ENCODE measurements around the gene DHRS9. TPM values are rescaled to one million over a fixed set of nuclear protein-coding genes. Genes with fewer than 3 reads are reported as not detected.

DHRS9 gene
- total RNA-seq, 4 donors from 2014 or later, result 4.3 to 130 (median 18.8) TPM

DNA sequence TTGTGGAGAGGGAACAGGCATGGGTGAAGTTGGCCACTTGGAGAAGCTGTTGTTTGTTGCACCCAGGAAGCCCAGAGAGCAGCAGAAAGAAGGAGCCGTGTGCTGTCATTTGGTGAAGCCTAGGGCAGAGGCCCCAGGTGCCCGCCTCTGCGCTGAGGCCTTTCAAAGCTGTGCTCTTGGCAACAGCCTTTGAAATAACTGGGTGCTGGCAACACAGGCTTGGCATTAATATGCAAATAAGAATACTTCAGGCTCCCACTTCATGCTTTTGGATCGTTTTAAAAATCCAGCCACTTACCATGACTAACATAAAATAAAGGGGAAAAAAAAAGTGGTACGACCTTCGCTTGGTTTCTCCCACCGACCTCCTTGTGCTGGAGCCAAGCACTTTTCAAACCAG is 41.1 kb downstream of the DHRS9 start:
- TF ChIP-seq, protein P1, sequence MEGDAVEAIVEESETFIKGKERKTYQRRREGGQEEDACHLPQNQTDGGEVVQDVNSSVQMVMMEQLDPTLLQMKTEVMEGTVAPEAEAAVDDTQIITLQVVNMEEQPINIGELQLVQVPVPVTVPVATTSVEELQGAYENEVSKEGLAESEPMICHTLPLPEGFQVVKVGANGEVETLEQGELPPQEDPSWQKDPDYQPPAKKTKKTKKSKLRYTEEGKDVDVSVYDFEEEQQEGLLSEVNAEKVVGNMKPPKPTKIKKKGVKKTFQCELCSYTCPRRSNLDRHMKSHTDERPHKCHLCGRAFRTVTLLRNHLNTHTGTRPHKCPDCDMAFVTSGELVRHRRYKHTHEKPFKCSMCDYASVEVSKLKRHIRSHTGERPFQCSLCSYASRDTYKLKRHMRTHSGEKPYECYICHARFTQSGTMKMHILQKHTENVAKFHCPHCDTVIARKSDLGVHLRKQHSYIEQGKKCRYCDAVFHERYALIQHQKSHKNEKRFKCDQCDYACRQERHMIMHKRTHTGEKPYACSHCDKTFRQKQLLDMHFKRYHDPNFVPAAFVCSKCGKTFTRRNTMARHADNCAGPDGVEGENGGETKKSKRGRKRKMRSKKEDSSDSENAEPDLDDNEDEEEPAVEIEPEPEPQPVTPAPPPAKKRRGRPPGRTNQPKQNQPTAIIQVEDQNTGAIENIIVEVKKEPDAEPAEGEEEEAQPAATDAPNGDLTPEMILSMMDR (IDR thresholded peaks at IDR 0.05; ENCODE audit: low read depth), result no peak

DNA sequence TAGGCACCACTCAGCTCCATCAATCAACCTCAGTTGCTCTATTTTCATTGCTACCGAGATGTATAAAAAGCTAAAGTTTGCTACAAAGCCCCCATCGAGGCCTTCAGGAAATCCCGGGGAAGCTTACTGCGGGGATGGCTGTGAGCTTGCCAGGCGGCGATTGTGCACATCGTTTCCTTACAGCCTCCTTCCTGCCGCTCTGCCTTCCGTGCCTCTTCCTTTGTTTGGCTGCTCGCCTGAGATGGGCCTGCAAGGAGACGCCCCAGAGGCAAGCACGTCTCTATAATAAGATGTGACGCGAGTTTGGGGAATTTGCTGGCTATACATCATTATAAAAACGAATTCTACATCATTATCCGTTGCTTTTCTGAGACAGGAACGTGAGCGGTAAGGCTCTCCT is 41.6 kb downstream of the DHRS9 start:
- TF ChIP-seq, protein P1 (IDR thresholded peaks at IDR 0.05; ENCODE audit: low read depth), result no peak

DNA sequence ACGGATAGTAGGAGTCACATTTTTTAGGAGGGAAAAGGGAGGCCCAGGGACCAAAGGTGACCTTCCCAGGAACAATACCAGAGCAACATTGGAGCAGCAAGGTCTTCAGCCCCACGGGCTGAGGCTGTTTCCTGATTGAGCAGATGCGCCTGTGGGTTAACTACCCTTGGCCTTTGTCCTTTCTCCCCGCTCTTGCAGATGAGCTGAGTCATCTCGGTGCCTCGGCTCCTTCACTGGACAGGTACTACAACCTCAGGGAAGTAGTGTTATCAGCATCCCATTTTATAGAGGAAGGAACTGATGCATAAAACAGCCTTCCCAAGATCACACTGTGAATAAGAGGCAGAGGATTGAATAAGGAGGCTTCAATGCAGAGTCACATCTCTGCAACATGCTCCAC is 43.5 kb downstream of the DHRS9 start:
- TF ChIP-seq, protein P1 (IDR thresholded peaks at IDR 0.05; ENCODE audit: low read depth), result no peak

DNA sequence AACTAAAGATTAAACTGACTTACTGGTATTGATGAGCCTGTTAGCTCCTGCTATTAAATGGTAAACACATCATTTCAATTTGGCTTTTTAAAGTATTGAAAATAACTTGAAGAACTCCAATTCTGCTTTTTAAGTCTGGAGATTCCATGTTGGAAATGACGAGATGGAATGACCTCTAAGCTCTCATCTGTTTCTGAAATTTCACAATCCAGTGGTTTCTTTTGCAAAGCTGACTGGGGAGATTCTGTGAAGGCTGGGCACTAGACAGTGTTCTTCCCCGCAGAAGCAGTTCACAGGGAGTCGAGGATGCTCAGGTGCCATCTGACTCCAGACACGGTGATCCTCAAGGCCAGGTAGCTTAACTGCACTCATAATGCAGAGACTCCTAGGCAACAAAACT is 44.7 kb downstream of the DHRS9 start:
- TF ChIP-seq, protein P1 (IDR thresholded peaks at IDR 0.05; ENCODE audit: low read depth), result no peak

DNA sequence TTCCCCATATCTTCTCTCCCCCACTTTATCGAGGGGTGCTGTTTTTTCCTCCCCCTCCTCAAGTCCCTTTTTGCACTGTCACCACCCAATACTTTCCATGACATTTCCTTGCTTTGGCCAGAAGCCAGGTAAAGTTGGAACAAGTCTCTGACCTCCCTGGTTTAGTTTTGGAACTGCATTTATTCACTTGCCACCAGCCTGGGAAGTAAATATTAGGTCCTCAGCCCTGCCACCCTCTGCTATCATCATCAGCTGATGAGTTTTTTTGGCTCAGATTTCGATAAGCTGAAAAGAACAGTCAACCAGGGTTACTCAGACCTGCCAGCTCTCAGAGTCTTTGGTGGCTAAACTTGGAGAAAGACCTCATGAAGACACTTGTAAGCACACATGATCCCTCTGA is 47.0 kb downstream of the DHRS9 start:
- TF ChIP-seq, protein P1 (IDR thresholded peaks at IDR 0.05; ENCODE audit: low read depth), result no peak

DNA sequence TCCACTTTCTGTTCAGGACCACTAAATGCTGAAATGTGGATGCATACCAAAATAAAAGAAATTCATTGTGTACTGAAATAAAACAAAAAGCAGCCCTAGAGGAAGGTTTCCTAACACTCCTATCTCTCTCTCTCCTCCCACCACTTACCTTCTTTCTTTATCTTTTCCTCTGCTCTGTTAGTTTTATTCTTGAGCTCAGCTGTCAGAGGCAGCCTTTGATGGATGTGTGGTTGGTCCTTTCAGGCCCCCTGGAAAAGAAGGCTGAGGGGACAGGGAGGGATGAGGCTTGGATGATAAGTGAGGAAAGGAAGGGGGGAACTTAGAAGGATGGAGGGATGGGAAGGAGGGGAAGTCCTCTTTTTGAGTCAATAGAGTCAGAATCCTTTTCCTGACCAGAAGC is 47.6 kb downstream of the DHRS9 start:
- TF ChIP-seq, protein P1 (IDR thresholded peaks at IDR 0.05; ENCODE audit: low read depth), result no peak

DNA sequence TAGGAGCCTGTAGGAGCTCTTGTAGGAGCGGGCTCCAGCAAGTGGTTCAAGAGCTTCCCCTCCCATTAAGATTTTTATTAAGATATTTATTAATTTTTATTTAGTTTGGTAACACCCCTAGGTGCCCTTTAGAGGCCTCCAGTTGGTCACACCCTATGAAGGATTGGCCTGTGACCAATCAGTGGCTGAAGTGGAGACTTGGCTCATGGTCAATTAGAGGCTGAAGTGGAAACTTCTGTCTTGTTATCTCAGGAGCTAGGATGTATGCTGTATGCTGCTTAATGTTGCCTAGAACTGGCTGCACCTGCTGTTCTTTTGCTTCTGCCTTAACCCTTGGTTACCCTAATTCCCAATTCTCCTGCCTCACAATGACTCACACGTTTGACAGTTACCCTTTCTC is 48.7 kb downstream of the DHRS9 start:
- TF ChIP-seq, protein P1 (IDR thresholded peaks at IDR 0.05; ENCODE audit: low read depth), result no peak

Measured in subcutaneous adipose tissue (tissue), 4 donors.